ENCODE measurements around the gene LMO3.
A peak's percentile ranks its signal among the peaks of the same experiment; 100 is the strongest.

LMO3 gene

GRCh38 chr12:16599081-16599480, 6.9 kb downstream of the LMO3 start:
- DNase-seq = peak; percentile 5

GRCh38 chr12:16594797-16595196, 11.2 kb downstream of the LMO3 start:
- DNase-seq = no peak

- no peak for DNase-seq
These were observed 12.4 kb downstream of the LMO3 start for GRCh38 chr12:16593546-16593945.

GRCh38 chr12:16590645-16591044, 15.3 kb downstream of the LMO3 start:
- DNase-seq = no peak

- DNase-seq = no peak
These were observed 17.1 kb downstream of the LMO3 start for GRCh38 chr12:16588812-16589211.

- DNase-seq = no peak
These were observed 18.4 kb downstream of the LMO3 start for GRCh38 chr12:16587514-16587913.

GRCh38 chr12:16587110-16587453, 18.9 kb downstream of the LMO3 start:
- DNase-seq = no peak

GRCh38 chr12:16586350-16587109, 19.4 kb downstream of the LMO3 start:
- no peak for DNase-seq

GRCh38 chr12:16585781-16586180, 20.2 kb downstream of the LMO3 start:
- DNase-seq = no peak

GRCh38 chr12:16583969-16584745, 21.8 kb downstream of the LMO3 start:
- DNase-seq = no peak

- no peak for DNase-seq
These were observed 24.5 kb downstream of the LMO3 start for GRCh38 chr12:16581416-16581815.

- DNase-seq = no peak
These were observed 26.9 kb downstream of the LMO3 start for GRCh38 chr12:16579041-16579440.

- peak; percentile 12 for DNase-seq
These were observed 32.4 kb downstream of the LMO3 start for GRCh38 chr12:16573398-16574077.

GRCh38 chr12:16568873-16569272, 37.1 kb downstream of the LMO3 start:
- peak; percentile 2 for DNase-seq

- DNase-seq = no peak
These were observed 41.3 kb downstream of the LMO3 start for GRCh38 chr12:16564675-16565074.

- DNase-seq = no peak
These were observed 42.5 kb downstream of the LMO3 start for GRCh38 chr12:16563504-16563903.

GRCh38 chr12:16562921-16563320, 43.0 kb downstream of the LMO3 start:
- no peak for DNase-seq

- DNase-seq = peak; percentile 42
These were observed 43.5 kb downstream of the LMO3 start for GRCh38 chr12:16562435-16562834.

- DNase-seq = peak; percentile 23
These were observed 45.7 kb downstream of the LMO3 start for GRCh38 chr12:16560273-16560672.

GRCh38 chr12:16555630-16556029, 50.3 kb downstream of the LMO3 start:
- no peak for DNase-seq

- DNase-seq = peak; percentile 10
These were observed 52.5 kb downstream of the LMO3 start for GRCh38 chr12:16553457-16553856.

GRCh38 chr12:16552301-16552700, 53.7 kb downstream of the LMO3 start:
- DNase-seq = no peak

- DNase-seq = no peak
These were observed 60.1 kb downstream of the LMO3 start for GRCh38 chr12:16545836-16546235.

GRCh38 chr12:16542586-16542985, 63.4 kb downstream of the LMO3 start:
- DNase-seq = no peak
